Stimulated activated CD4-positive, alpha-beta T cell treated with anti-CD3 and anti-CD28 coated beads, Interleukin-2, amount 100 ng/mL, for 4 hours (primary cell): Measurements from ENCODE around the gene DYNLT1.
"Not testable (repeated sequence)": the region's sequence is repeated elsewhere in the genome, so short reads cannot be mapped to it uniquely, and the experiment has no call there.

Experiments
- DNase-seq: peaks from one replicate; pipeline ENCODE4 v3.0.0-alpha.2; 2020; ENCODE audit warnings: low read depth

DYNLT1 gene

DNA sequence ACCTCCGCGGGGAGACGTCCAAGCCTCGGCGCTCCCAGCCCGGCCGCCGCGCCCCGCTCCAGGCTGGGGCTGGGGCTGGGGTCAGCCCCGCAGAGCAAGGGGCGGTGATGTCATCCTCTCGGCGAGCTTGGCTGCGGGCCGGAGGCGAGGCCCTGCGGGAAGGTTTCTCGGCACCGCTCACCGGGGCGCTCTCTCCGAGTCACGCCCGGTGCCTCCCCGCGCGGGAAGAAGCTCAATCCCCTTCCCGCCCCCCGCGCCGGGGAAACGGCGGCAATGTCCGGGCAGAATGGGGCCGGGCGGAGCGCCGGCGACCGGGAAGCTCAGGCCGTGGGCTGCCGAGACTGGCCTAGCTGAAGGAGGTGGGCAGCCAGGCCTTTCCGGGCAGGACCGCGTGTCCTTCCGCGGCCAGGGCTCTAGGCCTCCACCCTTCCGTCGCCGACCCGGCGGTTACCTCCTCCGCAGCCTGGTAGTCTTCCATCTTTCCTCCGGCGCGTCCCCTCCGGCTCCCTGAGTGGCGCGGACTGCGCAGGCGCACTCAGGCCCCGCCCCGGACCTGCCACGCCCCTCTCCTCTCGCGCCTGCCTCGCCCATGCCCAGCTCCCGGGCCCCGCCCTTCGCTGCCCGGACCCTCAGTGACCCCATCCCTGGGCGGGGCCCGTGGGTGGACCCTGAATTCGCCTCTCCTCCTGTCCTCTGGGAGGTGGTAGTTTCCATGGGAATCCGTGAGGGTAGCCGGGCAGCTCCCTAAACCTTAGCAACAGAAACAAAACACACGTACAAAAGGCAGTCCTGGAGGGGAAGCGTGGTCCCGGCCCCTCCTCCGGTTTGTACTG lies at the start of gene DYNLT1:
DYNLT1 (minus strand) TSS at position 513 of the 833 bp plus-strand sequence; CDS start at position 478, 35 bp downstream.
- peak; percentile 78 for DNase-seq

DNA sequence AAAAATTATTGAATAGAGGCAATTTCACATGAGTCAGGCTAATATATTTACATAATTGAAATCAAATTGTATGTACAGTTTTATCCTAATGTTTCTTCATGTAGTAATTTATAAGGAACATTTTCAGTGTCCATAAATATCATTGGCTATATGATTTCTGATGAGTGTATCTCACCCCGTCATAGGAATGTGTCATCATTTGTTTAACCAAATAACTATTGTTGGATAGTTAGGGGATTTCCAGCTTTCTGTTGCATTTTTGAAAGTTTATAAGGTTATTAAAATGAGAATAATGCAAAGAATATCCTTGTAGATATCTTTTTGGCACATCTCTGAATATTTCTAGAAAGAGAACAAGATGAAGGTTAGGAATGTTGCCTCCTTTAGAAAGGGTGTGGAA lies 44.3 kb upstream of the DYNLT1 start:
- no peak for DNase-seq

DNA sequence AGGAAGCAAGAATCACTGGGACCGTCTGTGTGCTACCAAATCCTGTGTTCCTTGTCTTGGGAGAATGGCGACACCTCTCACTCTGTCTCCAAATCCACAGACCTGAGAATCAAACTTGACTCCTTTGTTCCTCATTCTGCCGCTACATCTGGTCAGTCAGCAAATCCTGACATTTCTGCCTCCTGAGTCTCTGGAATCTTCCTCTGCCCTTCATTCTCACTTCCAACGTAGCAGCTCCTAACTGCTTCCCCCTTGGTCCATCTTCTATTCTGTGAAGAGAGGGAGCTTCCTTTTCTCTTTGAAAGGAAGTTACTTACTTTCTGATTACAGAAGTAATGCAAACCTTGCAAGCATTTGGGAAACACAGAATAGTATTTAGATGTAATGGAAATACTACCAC lies 43.0 kb upstream of the DYNLT1 start:
- no peak for DNase-seq

DNA sequence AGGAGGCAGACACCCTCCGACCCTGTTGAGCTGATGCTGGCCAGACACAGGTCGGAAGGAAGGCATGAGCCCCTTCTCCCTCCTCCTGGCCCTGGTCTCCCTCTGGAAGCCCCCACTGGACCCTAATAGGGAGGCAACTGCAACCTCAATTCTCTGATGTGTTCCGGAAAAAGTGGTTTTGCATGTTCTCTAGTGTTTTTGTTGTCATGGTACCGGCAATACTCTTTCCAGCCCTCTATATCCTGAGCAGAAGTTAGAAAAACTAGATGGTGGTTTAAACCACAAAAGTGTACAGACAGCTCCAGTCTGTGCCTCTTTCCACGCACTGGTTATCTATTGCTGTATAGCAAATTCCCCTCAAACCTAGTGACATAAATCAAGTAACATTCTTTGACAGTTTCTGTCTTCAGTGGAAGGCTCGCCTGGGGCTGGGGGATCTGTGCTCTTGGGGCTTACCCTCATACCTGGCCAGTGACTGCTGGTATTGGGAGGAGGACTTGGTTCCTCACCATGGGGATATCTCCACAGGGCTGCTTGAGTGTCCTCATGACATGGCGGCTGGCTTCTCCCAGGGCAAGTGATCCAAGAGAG lies 42.3 kb upstream of the DYNLT1 start:
- no peak for DNase-seq

DNA sequence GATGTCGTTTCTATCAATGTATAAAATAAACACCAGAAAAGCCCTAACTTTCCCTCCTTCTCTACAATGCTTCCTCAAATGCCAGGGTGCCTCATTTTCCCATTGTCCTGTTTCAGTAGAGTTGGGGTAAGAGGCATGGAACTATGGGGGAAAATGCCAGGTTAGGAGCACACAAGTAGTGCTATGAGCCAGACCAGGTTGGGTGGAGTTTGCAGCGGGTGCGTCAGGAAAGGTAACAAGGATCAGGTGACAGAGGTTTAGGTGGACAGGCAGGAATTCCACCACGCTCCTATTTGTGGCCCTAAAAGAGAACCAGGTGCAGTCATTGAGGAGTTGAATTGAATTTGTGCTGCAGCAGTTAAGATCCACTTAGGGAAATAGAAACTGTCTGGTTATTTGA lies 41.8 kb upstream of the DYNLT1 start:
- DNase-seq: no peak

DNA sequence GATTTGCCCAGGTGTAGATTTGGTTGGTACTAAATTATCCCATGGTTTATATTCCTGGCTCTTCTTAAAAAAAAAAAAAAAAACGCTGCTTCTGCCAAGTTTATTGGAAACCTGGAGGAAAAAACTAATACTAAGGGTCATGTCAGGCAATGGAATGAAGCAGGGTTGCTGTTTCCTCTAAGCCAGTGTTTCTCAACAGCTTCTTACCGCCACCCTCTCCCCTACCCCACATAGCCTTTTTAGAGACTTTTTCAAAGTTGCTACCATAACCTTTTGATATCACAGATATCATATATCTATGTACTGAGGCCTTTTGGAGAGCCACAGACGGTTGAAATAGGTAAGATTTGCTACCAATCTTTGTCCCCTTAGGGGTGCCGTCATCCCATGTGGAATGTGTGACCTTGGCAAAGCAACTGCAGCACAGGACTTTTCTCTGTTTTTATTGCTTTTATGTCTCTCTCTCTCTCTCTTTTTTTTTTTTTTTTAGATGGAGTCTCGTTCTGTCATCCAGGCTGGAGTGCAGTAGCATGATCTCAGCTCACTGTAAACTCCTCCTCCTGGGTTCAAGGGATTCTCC lies 40.3 kb upstream of the DYNLT1 start:
- no peak for DNase-seq

DNA sequence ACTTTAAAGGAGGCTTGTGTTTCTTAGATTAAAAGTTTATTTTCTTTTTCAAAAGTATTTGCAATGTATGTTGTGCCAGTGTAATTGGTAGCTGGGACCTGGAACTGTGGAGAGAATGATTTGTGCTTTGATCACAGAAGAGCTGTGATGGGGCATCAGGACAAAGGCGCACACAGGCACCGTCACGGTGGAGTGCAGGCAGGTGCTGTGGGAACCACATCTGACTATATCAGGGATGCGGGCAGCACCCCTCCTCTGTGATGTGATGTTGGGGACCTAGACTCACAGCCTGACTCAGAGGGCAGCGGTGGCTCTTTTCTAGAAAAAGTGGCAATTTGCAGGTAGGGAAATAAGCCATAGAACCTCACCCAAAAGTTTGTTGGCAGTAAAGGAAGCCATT lies 39.8 kb upstream of the DYNLT1 start:
- DNase-seq: no peak

DNA sequence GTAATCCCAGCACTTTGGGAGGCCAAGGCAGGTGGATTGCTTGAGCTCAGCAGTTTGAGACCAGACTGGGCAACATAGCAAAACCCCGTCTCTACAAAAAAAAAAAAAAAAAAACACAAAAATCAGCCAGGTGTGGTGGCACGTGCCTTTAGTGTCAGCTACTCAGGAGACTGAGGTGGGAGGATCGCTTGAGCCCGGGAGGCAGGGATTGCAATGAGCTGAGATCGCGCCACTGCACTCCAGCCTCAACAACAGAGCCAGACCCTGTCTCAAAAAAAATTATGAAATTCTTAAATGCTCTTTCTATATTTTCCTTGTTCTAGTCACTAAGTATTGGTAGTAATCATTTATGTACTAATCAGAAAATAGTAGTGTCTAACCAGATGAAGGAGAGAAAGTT lies 35.9 kb upstream of the DYNLT1 start:
- no peak for DNase-seq

DNA sequence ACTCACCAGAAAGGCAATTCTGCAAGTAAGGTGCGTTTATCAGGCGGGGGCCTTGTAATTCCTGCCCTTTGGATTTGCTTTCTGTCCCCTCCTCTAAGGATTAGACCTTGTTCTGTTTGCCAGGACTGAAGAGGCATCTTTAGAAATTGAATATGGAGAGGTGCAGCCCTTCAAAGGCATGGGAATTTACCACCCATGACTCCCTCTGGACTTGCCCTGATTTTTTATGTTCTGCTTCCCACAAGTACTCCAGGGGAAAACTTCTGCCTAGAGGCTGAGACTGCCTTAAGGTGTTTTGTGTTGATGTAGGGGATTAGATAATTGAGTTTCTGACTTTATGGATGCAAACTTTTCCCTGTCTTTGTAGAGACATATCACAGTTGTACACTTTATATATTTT lies 35.5 kb upstream of the DYNLT1 start:
- no peak for DNase-seq

DNA sequence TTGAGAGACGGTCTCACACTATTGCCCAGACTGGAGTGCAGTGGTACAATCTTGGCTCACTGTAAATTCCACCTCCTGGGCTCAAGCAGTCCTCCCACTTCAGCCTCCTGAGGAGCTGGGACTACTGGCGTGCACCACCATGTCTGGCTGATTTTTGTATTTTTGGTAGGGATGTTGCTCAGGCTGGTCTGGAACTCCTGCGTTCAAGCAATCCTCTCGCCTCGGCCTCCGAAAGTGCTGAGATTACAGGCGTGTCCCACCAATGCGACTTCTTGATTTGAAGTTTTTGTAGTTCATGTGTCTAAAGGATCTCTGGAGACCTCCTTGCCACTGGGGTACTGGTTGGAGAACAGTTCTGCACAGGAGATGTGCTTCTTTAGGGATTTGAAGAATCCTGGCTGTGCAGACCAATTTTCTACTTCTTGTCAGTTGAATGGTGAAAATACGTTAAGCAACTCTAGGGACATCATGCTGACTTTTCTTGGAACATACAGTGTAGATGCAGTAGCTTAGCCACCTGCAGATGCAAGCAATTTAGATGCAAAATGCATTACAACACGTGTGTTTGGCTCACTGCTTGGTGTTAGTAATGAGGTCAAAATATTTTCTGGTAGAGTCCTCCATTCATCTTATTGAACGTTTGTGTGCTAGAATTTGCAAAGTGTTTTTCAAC lies 33.5 kb upstream of the DYNLT1 start:
- DNase-seq: no peak

DNA sequence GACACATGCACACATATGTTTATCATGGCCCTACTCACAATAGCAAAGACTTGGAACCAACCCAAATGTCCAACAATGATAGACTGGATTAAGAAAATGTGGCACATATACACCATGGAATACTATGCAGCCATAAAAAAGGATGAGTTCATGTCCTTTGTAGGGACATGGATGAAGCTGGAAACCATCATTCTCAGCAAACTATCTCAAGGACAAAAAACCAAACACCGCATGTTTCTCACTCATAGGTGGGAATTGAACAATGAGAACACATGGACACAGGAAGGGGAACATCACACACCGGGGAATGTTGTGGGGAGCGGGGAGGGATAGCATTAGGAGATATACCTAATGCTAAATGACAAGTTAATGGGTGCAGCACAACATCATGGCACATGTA lies 32.6 kb upstream of the DYNLT1 start:
- DNase-seq: not testable (repeated sequence)

DNA sequence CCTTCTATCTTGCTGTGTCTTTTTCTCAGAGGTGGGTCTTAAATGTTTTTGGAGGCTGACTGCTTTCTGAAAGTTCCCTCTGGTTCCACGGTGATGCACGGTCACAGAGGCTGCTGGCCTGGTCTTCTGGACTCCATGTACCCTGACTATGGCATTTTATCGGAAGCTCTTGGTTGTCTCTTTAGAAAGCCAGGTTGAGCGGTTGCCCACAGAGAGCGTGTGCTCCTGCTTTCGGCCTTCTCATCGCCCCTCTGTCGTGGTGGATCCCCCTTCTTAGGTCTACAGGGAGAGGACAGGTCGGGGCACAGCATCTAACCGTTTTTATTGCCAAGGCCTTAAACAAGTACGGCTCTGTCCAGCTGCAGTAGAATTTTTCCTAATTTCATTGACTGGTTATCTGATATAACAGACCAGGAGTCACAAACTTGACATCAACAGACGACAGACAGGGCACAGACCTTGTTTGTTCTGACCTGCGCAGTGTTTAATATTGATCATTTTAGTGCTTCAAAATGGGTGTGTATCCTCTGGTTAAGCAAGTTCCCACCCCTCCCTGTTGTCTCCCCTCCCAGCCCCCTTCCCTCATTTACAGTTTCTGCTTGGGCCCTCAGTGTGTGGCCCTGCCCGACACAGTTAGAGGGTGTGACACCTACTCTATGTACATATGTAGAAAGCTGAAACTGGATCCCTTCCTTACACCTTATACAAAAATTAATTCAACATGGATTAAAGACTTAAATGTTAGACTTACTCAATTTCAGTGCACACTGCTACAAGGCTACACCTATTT lies 30.0 kb upstream of the DYNLT1 start:
- DNase-seq: no peak

DNA sequence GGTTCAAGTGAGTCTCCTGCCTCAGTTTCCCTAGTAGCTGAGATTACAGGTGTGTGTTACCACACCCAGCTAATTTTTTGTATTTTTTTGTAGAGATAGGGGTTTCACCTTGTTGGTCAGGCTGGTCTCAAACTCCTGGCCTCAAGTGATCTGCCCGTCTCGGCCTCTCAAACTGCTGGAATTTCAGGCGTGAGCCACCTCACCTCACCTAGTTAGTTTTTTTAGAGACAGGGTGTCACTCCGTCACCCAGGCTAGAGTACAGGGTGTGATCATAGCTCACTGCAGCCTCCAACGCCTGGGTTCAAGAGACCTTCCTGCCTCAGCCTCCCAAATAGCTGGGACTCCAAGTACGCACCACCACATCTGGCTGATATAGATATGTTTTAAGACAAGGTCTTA lies 28.2 kb upstream of the DYNLT1 start:
- DNase-seq: no peak

DNA sequence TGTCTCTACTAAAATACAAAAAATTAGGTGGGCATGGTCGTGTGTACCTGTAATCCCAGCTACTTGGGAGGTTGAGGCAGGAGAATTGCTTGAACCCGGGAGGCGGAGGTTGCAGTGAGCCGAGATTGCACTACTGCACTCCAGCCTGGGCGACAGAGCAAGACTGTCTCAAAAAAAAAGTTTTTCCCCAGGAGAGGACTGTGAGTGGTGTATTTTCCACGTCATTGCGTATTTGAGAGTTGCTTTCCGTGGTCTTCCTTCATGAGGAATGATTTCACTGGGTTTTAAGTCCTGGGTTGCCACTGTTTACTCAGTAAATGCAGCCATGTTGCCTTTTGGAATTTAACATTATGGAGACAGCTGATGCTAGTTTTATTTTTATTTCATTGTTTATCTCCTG lies 27.6 kb upstream of the DYNLT1 start:
- DNase-seq: not testable (repeated sequence)

DNA sequence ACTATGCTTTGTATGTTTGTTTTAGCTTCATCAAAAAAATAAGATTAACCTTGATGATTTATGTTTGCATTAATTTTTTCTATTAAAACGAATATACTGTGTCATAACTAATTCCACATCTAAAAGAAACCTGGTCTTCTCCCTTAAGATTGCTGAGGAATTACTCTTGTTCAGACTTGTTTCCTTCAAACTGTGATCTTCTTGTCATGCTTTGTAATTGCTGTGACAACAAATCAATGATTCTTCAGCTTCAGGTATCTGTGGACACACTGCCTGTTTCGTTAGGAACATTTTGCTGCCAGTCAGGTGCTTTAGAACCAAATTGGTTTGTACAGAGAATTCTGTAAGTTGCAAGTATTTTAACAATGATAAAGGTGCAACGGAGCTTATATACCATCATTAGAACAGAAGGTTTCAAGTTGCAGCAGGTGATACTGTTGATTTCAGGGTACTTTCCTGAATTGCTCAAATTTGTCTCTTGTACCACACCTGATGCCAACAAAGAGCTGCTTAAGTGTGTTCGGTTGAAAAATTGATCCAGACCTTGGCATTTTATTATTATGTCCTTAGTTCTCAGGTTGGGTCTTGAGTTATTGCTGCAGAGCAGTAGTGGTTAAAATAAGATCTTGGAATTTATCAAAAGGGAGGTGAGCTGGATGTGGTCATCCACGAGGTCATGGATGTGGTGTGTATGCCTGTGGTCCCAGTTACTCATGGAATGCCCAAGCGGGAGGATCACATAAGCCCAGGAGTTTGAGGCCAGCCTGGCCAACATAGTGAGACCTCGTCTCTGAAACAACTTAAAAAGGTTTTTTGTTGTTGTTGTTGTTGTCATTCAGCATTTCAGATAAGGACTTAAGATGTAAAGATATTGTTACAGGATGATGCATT lies 24.8 kb upstream of the DYNLT1 start:
- DNase-seq: no peak

DNA sequence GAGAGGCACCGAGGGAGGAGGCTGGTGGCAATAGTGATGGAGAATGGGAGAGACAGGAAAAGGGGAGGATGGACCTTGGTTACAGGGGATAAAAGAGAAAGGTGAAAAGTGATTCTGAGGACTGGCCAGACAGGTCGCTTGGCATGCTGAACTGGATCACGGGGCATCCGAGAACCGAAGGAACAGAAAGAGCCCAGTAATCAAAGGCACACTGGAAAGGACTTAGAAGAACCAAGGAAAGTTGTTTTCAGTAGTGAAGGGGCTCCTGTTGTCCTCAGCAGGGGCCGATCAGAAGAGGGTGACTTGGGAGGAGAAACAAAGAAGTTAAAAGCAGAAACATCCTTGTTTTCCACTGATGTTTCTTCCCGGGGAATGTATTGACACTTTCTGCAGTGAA lies 24.2 kb upstream of the DYNLT1 start:
- DNase-seq: no peak

DNA sequence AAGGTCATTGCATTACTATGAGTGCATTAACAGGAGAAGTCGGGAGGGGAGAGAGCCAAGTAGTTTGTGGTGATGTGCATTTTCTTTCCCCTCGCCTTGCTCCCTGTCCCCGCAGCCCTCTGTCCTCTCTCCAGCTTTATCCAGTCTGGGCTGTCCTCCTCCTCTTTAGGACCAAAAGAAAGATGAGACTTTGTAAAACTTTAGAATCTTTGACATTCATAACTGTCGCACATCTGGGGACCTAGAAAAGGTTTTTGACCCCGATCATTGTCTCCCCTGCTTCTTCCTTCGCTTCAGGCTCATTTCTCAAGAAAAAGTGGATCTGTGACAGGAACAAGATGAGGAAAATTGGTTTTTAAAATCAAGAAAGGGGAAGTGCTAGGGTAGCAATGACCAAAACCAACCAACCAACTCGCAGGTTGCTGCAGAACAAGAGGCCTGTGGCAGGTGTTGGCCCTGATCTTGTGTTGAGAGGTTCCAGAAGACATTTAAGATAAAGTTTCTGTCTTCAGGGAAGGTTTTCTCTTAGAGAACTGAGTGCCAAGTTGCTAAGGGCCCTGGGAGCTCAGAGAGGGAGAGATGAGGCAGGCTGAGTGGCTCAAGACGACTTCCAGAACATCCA lies 22.9 kb upstream of the DYNLT1 start:
- DNase-seq: no peak

DNA sequence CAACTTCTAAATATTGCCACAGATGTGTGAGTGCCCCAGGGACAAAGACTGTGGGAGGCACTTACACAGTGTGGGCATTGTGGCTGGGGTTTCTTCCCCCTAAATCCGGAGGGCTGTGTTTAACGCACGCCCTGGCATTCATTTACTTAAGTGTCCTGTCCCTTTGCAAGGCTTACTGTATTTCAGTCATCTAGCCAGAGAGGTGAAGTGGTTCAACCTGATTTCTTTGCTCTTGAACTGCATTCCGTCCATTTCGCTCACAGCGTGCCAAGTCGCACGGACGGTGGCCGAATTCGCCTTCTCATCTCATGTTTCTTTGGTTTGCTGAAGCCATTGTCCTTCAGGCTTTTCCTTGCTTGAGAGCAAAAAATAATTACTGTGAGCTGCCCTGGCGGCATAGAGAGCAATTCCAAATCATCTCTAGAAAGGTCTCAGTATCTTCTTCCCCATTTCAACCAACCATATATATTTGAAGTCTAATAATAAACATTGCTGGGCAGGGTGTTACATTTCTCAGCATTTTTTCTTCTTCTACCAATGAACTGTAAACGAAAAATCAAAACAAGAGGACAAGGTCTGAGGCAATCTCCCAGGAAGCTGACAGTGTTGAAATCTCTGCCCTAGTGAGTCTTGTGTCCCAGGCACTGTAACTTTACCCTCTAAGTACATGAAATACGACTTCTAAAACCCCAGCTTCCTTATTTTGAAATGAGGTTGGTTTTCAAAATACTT lies 22.3 kb upstream of the DYNLT1 start:
- no peak for DNase-seq

DNA sequence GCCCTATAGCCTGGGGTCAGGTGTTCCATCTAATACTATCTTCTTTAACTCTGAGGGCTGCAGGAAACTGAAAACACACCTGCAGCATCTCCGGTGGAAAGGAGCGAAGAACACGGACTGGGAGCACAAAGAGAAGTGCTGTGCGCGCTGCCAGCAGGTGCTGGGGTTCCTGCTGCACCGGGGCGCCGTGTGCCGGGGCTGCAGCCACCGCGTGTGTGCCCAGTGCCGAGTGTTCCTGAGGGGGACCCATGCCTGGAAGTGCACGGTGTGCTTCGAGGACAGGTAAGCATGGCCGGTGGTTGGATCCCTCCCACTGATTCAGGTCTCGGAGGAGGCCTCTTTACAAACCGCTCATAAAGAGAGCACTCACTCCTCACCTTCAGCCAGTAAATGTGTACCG lies 20.8 kb upstream of the DYNLT1 start:
- DNase-seq: no peak

DNA sequence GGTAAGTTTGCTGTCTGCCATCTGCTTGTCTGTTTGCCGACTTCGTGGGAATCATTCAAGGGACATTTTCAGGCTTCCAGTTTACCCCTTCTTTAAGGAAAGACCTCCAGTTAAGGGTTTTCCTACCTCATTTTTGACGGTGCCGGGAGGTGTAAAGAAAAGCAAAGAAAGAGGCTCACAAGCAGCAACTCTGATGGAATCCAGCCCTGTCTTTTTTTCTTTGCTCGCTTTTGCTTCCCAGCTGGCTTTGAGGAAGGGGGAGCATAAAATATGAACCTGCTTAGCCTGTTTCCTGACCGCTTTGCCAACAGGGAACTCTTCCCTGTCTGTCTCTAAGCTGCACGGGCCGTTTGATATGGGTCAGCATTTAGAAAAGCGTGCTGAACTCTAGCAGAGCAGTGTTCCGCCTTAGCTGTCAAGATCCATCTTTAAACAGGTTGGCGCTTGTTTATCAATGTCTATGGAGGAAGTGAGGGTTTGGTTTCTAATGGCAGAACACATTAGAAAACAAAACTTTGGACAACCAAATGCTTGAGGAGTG lies 19.2 kb upstream of the DYNLT1 start:
- no peak for DNase-seq
